ENCODE measurements around the gene CPT1A.

The CPT1A gene

GRCh38 chr11:68792400-68792966 is 49.2 kb downstream of the CPT1A start:
- no peak for DNase-seq (ENCODE audit: low read depth)
- TF ChIP-seq MYC (IDR thresholded peaks at IDR 0.05; ENCODE audit: low read depth, low read length) (no peak), POLR2A (IDR thresholded peaks at IDR 0.05; ENCODE audit: extremely low read depth, insufficient read length) (no peak)
- TF ChIP-seq, protein P1, sequence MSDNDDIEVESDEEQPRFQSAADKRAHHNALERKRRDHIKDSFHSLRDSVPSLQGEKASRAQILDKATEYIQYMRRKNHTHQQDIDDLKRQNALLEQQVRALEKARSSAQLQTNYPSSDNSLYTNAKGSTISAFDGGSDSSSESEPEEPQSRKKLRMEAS (IDR thresholded peaks at IDR 0.05; ENCODE audit: low read depth, low read length): no peak
- TF ChIP-seq, protein P2, sequence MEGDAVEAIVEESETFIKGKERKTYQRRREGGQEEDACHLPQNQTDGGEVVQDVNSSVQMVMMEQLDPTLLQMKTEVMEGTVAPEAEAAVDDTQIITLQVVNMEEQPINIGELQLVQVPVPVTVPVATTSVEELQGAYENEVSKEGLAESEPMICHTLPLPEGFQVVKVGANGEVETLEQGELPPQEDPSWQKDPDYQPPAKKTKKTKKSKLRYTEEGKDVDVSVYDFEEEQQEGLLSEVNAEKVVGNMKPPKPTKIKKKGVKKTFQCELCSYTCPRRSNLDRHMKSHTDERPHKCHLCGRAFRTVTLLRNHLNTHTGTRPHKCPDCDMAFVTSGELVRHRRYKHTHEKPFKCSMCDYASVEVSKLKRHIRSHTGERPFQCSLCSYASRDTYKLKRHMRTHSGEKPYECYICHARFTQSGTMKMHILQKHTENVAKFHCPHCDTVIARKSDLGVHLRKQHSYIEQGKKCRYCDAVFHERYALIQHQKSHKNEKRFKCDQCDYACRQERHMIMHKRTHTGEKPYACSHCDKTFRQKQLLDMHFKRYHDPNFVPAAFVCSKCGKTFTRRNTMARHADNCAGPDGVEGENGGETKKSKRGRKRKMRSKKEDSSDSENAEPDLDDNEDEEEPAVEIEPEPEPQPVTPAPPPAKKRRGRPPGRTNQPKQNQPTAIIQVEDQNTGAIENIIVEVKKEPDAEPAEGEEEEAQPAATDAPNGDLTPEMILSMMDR (IDR thresholded peaks at IDR 0.05; ENCODE audit: low read depth, low read length): no peak

GRCh38 chr11:68784653-68785052 is 57.1 kb downstream of the CPT1A start:
- TF ChIP-seq MYC (IDR thresholded peaks at IDR 0.05; ENCODE audit: low read depth, low read length) (no peak), POLR2A (IDR thresholded peaks at IDR 0.05; ENCODE audit: extremely low read depth, insufficient read length) (no peak)
- TF ChIP-seq, protein P2 (IDR thresholded peaks at IDR 0.05; ENCODE audit: low read depth, low read length): no peak
- TF ChIP-seq, protein P1 (IDR thresholded peaks at IDR 0.05; ENCODE audit: low read depth, low read length): no peak
- DNase-seq (ENCODE audit: low read depth): no peak
- H3K4me3 ChIP-seq (ENCODE audit: low read depth, low read length): no peak overlapping the region

More at GRCh38 chr11:68792400-68792966, 49.2 kb downstream of the CPT1A start:
- H3K4me3 ChIP-seq (ENCODE audit: low read depth, low read length): no peak overlapping the region

DNA sequence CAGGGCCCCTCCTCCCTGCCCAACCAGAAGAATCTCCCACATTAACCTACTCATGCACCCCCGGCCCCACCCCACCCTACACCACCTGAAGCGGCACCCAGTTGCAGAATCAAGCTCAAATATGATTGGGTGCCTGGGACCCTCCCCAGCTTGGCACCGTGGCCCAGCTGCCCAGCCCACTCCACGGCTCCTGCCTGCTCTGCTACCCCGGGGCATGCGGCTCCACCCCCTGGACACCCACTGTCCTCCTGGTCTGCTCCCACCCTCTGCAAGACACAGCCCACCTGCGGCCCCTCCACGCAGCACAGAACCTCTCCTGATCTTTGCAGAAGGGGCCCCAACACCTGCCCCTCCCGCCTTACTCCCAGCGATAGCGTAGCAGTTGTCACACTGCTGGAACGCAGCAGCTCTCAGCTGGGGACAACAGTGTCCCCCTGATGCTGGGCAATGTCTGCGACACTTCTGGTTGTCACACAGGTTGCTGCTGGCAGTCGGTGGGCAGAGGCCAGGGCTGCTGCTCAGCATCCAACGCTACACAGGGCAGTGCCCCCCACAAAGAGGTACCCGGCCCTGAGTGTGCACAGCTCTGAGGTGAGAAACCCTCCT is 58.4 kb downstream of the CPT1A start:
- DNase-seq (ENCODE audit: low read depth): no peak
- no peak overlapping the region for H3K4me3 ChIP-seq (ENCODE audit: low read depth, low read length)
- TF ChIP-seq, protein P1 (IDR thresholded peaks at IDR 0.05; ENCODE audit: low read depth, low read length): no peak
- TF ChIP-seq MYC (IDR thresholded peaks at IDR 0.05; ENCODE audit: low read depth, low read length) (no peak), POLR2A (IDR thresholded peaks at IDR 0.05; ENCODE audit: extremely low read depth, insufficient read length) (no peak)
- TF ChIP-seq, protein P2 (IDR thresholded peaks at IDR 0.05; ENCODE audit: low read depth, low read length): no peak

- no peak overlapping the region for H3K4me3 ChIP-seq (ENCODE audit: low read depth, low read length)
- TF ChIP-seq, protein P1 (IDR thresholded peaks at IDR 0.05; ENCODE audit: low read depth, low read length): no peak
- TF ChIP-seq MYC (IDR thresholded peaks at IDR 0.05; ENCODE audit: low read depth, low read length) (no peak), POLR2A (IDR thresholded peaks at IDR 0.05; ENCODE audit: extremely low read depth, insufficient read length) (no peak)
- TF ChIP-seq, protein P2 (IDR thresholded peaks at IDR 0.05; ENCODE audit: low read depth, low read length): no peak
- no peak for DNase-seq (ENCODE audit: low read depth)
Observed at GRCh38 chr11:68782711-68783110, 59.0 kb downstream of the CPT1A start.

GRCh38 chr11:68780829-68781228 is 60.9 kb downstream of the CPT1A start:
- H3K4me3 ChIP-seq (ENCODE audit: low read depth, low read length): no peak overlapping the region
- TF ChIP-seq, protein P2 (IDR thresholded peaks at IDR 0.05; ENCODE audit: low read depth, low read length): no peak
- TF ChIP-seq POLR2A (IDR thresholded peaks at IDR 0.05; ENCODE audit: extremely low read depth, insufficient read length) (no peak), MYC (IDR thresholded peaks at IDR 0.05; ENCODE audit: low read depth, low read length) (no peak)
- TF ChIP-seq, protein P1 (IDR thresholded peaks at IDR 0.05; ENCODE audit: low read depth, low read length): no peak
- DNase-seq (ENCODE audit: low read depth): peak; percentile 57
